Gastrocnemius medialis (tissue), 4 donors: Measurements from ENCODE around the gene HESX1. TPM values are rescaled to one million over a fixed set of nuclear protein-coding genes. Genes with fewer than 3 reads are reported as not detected.

Experiments
- ATAC-seq, 2 donors: fragments of 150-250 bp; one replicate each; pipeline ENCODE4 v1.9.1; 2016
- DNase-seq, 2 donors: peaks; one replicate each; pipeline ENCODE4 v3.0.0-alpha.2; 2019
- H3K27ac ChIP-seq, 4 donors: fragments of 200-600 bp; sonication (generic); 1 replicate in 1 of 4; 2 replicates in 3 of 4; pipeline ENCODE4 v1.5.1; 2016 to 2018; ENCODE audit warnings: mild to moderate bottlenecking in 2 of 4, moderate library complexity in 1 of 4
- H3K27me3 ChIP-seq, 3 donors: fragments of 200-600 bp; sonication (generic) in 2 of 3; 1 replicate in 1 of 3; 2 replicates in 2 of 3; pipeline versions ENCODE4 v1.5.1 to v1.6.0; 2016 to 2019; ENCODE audit warnings: mild to moderate bottlenecking in 1 of 3, moderate library complexity in 1 of 3
- H3K36me3 ChIP-seq, 2 donors: fragments of 200-600 bp; sonication (generic) in 1 of 2; one replicate each; pipeline ENCODE4 v1.5.1; 2017 to 2018
- H3K4me1 ChIP-seq, 2 donors: fragments of 200-600 bp; sonication (generic) in 1 of 2; one replicate each; pipeline ENCODE4 v1.5.1; 2016 to 2017; ENCODE audit warnings: mild to moderate bottlenecking in 2 of 2
- H3K4me3 ChIP-seq, 4 donors: fragments of 200-600 bp; sonication (generic) in 3 of 4; 1 replicate in 1 of 4; 2 replicates in 3 of 4; pipeline ENCODE4 v1.5.1; 2016 to 2019; ENCODE audit warnings: mild to moderate bottlenecking in 2 of 4
- H3K9me3 ChIP-seq, 3 donors: fragments of 200-600 bp; sonication (generic) in 2 of 3; 1 replicate in 1 of 3; 2 replicates in 2 of 3; pipeline ENCODE4 v1.5.1; 2016 to 2019
- POLR2A ChIP-seq, 2 donors: fragments of 450-650 bp; IDR thresholded peaks; one replicate each; pipeline ENCODE4 v1.6.1; 2017; ENCODE audit warnings: antibody characterized with exemption in 2 of 2, mild to moderate bottlenecking in 2 of 2, moderate library complexity in 2 of 2
- in situ Hi-C, 4 donors: fragments of 200-750 bp; cut with MboI; loops; one replicate each; pipeline versions ENCODE4 v1.15.0 to v1.8.0; 2017; ENCODE audit warnings: low sequenced_read_pairs in 4 of 4
- intact Hi-C: fragments of 100-400 bp; cut with DNase I; formaldehyde crosslinking; loops from one replicate; pipeline ENCODE4 v1.15.1; 2023; ENCODE audit warnings: low total_unique reads
- total RNA-seq, 4 donors: library from RNA; depleted of rRNA; stranded (reverse); fragments of >200 nt; gene quantifications; one replicate each; pipeline versions ENCODE4 v1.1.0 to v1.2.3, GENCODE V29; 2016
- TF ChIP-seq, protein P1 (sequence below), 5 experiments: fragments of 450-650 bp in 3 of 5; fragments of 200-600 bp in 2 of 5; sonication (generic) in 2 of 5; IDR thresholded peaks in 4 of 5; conservative IDR thresholded peaks in 1 of 5; 1 replicate in 4 of 5; 2 replicates in 1 of 5; pipeline ENCODE4 v1.5.1; 2016 to 2019; ENCODE audit warnings: antibody characterized with exemption in 5 of 5, mild to moderate bottlenecking in 3 of 5, moderate library complexity in 3 of 5

Gene HESX1
- total RNA-seq, 4 donors from 2014 or later: 0.85 TPM; not detected in 3

DNA sequence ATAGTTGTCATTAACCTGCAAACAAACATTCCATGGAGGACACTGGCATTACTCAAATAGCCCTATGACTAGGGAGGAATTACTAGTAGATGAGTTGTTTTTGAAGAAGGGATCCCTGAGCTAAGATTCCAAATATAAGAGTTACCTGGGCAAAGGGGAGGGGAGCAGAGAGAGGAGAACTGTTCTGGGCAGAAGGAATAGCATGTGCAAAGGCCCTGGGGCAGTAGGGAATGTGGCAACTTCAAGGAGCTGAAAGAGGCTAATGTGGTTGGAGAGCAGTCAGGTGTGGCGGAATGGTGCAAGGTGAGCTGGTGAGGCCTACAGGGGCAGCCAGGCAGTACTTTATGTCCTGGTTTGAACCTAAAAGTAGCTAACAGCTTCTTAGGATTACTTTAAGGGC, 28.8 kb downstream of the HESX1 start:
- Histone ChIP-seq H3K9me3 (no peaks in the 10 kb centered on the region), H3K4me3 (no peak overlapping the region), H3K4me1 (no peaks in the 10 kb centered on the region), H3K27ac (no peak overlapping the region), H3K36me3 (no peaks in the 10 kb centered on the region), H3K27me3 (no peaks in the 10 kb centered on the region)
- ATAC-seq (no peak), DNase-seq (no peak)
- TF ChIP-seq, protein P1, sequence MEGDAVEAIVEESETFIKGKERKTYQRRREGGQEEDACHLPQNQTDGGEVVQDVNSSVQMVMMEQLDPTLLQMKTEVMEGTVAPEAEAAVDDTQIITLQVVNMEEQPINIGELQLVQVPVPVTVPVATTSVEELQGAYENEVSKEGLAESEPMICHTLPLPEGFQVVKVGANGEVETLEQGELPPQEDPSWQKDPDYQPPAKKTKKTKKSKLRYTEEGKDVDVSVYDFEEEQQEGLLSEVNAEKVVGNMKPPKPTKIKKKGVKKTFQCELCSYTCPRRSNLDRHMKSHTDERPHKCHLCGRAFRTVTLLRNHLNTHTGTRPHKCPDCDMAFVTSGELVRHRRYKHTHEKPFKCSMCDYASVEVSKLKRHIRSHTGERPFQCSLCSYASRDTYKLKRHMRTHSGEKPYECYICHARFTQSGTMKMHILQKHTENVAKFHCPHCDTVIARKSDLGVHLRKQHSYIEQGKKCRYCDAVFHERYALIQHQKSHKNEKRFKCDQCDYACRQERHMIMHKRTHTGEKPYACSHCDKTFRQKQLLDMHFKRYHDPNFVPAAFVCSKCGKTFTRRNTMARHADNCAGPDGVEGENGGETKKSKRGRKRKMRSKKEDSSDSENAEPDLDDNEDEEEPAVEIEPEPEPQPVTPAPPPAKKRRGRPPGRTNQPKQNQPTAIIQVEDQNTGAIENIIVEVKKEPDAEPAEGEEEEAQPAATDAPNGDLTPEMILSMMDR (IDR thresholded peaks at IDR 0.05 in 4 of 5, conservative IDR thresholded peaks at IDR 0.05 in 1 of 5): no peak
- TF ChIP-seq POLR2A (IDR thresholded peaks at IDR 0.05): no peak
- in situ Hi-C loops (loop anchor here in 2 of 4 donors (10.0 to 25.0 kb wide), 2 partner anchors 264 to 266 kb away; no protein-coding TSS in a partner anchor), intact Hi-C loops (loop anchor here (2.0 to 5.0 kb wide), 2 partner anchors 56 to 261 kb away; partner anchors contain the start of gene APPL1)

- no peaks in the 10 kb centered on the region for H3K36me3 ChIP-seq
- peak overlapping the region; percentile 49 to 56 (median 52) for H3K4me3 ChIP-seq
- H3K4me1 ChIP-seq: no peaks in the 10 kb centered on the region
- in situ Hi-C loops: loop anchor here in 2 of 4 donors (10.0 to 25.0 kb wide), 2 partner anchors 265 to 267 kb away; no protein-coding TSS in a partner anchor
- no peaks in the 10 kb centered on the region for H3K9me3 ChIP-seq
- H3K27ac ChIP-seq: no peak overlapping the region
- ATAC-seq: peak; percentile 70 to 85
- DNase-seq: peak; percentile 40 to 56
- intact Hi-C loops: loop anchor here (2.0 to 10.0 kb wide), 3 partner anchors 57 to 585 kb away; partner anchors contain the start of genes APPL1 and SLMAP
- TF ChIP-seq, protein P1 (IDR thresholded peaks at IDR 0.05 in 4 of 5, conservative IDR thresholded peaks at IDR 0.05 in 1 of 5): peak; percentile 47 to 90 (median 83)
- TF ChIP-seq POLR2A (IDR thresholded peaks at IDR 0.05): no peak
- no peaks in the 10 kb centered on the region for H3K27me3 ChIP-seq
These were observed 29.7 kb downstream of the HESX1 start for GRCh38 chr3:57169872-57170623.

- ATAC-seq (no peak), DNase-seq (no peak)
- Histone ChIP-seq H3K36me3 (no peaks in the 10 kb centered on the region), H3K4me3 (no peak overlapping the region), H3K27ac (no peak overlapping the region), H3K27me3 (peaks cover 0 to 9% (median 5%) of the 10 kb centered on the region in 3 donors), H3K4me1 (peaks cover 0 to 8% of the 10 kb centered on the region in 2 donors), H3K9me3 (no peaks in the 10 kb centered on the region)
- intact Hi-C loops (loop anchor here (10.0 kb wide), 1 partner anchor 586 kb away; the partner anchor contains the start of gene SLMAP), in situ Hi-C loops (loop anchor here in 1 of 4 donors (25.0 kb wide), 1 partner anchor 268 kb away; no protein-coding TSS in a partner anchor)
- TF ChIP-seq, protein P1 (IDR thresholded peaks at IDR 0.05 in 4 of 5, conservative IDR thresholded peaks at IDR 0.05 in 1 of 5): no peak
- no peak for TF ChIP-seq POLR2A (IDR thresholded peaks at IDR 0.05)
These were observed 30.7 kb downstream of the HESX1 start for GRCh38 chr3:57169108-57169507.

DNA sequence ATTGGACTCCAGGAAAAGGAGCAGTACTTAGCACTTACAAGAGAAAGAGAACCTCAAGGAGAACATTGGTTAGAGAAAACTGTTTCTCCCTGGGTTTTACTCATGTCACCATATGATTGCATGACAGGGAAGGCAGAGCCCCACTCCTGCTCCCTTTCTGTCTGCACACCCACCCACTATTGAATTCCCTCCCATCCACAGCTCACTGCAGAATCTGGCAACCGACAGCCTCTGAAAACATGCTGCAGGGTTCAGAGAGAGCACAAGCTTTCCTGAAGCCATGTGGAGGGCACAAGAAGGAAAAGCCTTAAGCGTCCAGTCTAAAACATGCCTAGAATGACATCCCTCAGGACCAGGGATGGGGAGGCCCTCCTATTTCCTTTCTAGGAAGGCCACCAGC, 31.6 kb downstream of the HESX1 start:
- H3K27me3 ChIP-seq: peaks cover 0 to 12% (median 7%) of the 10 kb centered on the region in 3 donors
- no peak for TF ChIP-seq POLR2A (IDR thresholded peaks at IDR 0.05)
- TF ChIP-seq, protein P1 (IDR thresholded peaks at IDR 0.05 in 4 of 5, conservative IDR thresholded peaks at IDR 0.05 in 1 of 5): no peak
- no peak overlapping the region for H3K4me3 ChIP-seq
- H3K36me3 ChIP-seq: no peaks in the 10 kb centered on the region
- no peak for ATAC-seq
- no peak for DNase-seq
- H3K27ac ChIP-seq: no peak overlapping the region
- in situ Hi-C loops (loop anchor here in 1 of 4 donors (25.0 kb wide), 1 partner anchor 269 kb away; no protein-coding TSS in a partner anchor), intact Hi-C loops (loop anchor here (10.0 kb wide), 1 partner anchor 587 kb away; the partner anchor contains the start of gene SLMAP)
- peaks cover 0 to 12% of the 10 kb centered on the region in 2 donors for H3K4me1 ChIP-seq
- no peaks in the 10 kb centered on the region for H3K9me3 ChIP-seq
